Stimulated activated CD4-positive, alpha-beta T cell treated with anti-CD3 and anti-CD28 coated beads, Interleukin-12 subunit alpha, Interleukin-12 subunit beta, amount 100 ng/mL, for 48 hours (primary cell): Measurements from ENCODE around the gene PIAS1.
"Not testable (repeated sequence)": the region's sequence is repeated elsewhere in the genome, so short reads cannot be mapped to it uniquely, and the experiment has no call there.

Experiments
- DNase-seq, 3 donors: peaks; one replicate each; pipeline ENCODE4 v3.0.0-alpha.2; 2020; ENCODE audit warnings: low read depth in 2 of 3, low spot score in 1 of 3

The PIAS1 gene

DNA sequence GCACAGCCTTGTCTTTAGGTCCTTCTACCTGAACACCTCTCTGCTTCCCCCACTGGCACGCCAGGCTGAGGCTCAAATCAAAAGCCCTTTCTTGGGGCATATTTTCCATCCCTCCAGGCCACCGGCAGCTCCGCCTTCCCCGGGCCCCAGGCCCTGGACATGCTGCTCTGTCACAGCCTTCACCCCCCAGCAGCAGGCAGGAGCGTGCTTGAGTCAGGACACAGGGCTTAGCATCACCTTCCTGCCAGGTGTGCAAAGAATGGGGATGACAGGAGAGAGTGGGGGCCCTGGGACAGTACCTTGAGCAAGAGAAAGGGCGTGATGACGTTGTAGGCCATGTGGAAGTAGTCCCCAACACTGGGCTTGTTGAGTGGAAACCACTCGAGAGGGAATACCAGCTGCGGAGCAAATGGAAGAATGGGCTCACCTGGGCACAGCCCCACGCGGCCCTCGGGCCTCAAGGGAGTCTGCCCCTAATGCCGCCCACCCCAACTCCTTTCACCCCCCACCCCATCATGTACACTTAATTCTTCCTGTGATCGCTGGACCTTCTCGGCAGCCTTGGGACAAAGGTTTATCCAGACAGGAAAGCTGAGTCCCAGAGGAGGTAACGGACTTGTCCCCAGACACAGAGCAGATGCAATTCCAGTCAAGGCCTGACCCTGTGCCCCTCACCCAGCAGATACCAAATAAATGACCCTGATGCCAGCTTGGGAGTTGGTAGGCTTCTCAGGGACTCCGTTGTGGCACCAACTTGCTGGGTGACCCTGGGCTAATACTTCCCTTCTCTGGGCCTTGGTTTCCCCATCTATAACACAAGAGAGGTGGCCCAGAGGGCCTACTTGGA lies 160.1 kb downstream of the PIAS1 start:
- no peak for DNase-seq

DNA sequence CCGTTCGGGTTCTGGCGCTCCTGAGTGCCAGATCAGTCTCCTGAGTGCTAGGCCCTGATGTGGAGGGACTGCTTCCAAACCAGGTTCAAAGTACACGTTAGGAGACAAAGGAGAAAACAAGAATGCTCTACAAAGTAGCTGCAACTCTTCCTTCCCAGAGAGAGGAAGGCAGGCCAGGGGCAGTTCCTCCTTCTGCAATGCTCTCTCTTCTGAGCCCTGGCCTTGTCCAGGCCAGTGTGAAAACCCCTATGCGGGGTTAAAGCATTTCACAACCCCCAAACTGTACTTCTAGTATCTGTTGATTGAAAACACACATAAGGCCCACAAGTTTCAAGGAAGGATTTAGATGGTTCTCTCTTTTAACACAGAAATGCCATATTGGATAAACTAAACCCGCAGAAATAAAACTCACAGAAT lies 160.7 kb downstream of the PIAS1 start:
- no peak for DNase-seq

DNA sequence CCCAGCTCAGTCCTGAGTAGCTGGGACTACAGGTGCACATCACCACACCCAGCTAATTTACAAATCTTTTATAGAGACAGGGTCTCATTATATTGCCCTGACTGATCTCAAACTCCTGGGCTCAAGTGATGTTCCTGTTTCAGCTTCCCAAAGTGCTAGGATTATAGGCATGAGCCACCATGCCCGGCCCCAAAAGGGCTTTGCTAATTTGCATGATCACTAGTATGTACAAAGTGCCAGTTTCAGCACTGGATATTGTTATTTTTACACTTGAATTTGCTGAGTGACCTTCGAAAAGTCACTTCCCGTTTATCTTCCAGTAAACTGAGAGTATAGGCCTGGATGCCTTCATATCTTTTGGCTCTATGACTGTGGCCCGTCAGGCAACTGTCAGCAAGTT lies 163.2 kb downstream of the PIAS1 start:
- no peak for DNase-seq

DNA sequence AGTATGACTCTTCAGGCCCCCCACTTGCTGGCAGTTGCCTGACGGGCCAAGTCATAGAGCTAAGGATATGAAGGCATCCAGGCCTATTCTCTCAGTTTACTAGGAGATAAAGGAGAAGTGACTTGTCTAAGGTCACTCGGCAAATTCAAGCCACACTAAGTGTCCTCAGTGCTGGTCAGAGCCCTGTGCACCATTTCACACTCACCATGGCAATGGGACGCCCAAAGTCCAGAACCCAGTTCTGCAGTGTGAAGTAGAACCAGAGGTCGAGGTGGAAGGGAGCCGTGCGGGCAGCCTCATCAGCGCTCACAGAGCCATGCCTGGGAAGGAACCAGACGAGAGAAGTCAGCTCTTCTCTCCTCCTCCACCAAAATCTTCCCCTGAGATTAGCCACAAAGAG lies 164.2 kb downstream of the PIAS1 start:
- no peak for DNase-seq

DNA sequence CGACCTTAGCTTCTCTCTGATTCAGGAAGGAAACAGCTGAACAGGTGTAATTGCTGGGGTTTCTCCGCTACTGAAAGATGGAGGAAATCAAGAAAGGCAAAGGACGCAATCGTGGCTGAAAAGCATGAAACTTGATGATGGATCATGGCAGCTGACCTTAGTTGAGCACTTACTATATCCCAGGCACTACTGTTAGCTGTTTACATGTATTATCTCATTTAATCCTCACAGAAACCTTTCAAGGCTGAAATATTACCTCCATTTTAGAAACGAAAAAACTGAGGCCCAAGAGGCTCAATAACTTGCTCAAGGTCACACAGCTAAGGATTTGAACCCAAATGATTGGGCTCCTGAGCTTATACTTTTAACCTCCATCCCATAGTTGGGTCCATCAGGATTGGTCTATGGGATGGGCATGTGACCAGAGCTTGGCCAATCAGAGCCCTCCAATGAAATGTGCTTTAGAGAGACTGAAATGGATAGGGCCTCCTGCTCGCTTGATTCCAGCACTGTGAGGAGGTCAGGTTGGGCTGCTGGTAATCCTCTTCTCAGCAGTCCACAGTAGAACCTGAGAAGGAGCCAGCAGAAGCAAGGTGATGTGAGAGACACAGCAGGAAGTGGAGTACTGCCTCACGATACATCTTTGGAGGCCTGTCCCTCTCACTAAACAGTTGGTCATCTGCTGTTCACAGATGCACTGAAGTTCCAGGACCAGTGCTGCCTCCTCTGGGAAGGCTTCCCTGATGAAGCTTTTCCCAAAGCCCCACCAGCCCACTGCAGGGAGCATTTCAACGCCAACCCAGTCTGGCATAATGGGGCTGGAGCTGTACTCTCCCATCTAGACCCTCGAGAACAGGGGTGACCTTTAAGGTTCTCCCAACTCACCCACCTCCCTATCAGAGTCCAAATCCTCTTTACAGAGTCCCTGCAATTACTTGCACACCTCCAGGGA lies 165.0 kb downstream of the PIAS1 start:
- no peak for DNase-seq

DNA sequence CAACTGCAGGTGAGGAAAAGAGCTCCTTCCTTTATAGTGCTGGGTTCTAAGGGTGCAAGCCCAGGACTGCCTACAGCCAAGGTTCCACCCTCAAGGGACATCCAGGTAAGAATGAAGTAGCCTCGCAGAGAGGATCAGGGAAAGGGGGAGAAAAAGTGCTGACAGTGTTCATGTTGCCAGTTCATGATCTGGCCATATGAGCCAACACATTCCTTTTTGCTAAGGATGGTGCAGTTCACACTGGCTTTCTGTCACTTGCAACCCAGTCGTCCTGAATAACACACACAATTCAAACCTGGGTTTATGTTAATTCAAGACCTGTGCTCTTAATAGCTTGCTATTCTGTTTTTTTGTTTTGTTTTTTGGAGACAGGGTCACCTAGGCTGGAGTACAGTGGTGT lies 166.4 kb downstream of the PIAS1 start:
- DNase-seq = no peak

DNA sequence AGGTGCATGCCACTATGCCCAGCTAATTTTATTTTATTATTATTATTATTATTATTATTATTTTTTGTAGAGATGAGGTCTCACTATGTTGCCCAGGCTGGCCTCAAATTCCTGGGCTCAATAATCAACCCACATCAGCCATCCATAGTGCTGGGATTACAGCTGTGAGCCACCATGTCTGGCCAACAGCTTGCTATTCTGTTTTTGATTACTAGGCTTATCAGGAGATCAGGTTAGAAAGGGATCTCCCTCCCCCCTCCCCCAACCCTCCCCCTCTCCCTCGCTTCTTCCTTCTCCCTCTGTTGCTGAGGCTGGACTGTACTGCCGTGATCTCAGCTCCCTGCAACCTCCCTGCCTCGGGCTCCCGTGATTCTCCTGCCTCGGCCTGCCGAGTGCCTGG lies 166.9 kb downstream of the PIAS1 start:
- no peak for DNase-seq

DNA sequence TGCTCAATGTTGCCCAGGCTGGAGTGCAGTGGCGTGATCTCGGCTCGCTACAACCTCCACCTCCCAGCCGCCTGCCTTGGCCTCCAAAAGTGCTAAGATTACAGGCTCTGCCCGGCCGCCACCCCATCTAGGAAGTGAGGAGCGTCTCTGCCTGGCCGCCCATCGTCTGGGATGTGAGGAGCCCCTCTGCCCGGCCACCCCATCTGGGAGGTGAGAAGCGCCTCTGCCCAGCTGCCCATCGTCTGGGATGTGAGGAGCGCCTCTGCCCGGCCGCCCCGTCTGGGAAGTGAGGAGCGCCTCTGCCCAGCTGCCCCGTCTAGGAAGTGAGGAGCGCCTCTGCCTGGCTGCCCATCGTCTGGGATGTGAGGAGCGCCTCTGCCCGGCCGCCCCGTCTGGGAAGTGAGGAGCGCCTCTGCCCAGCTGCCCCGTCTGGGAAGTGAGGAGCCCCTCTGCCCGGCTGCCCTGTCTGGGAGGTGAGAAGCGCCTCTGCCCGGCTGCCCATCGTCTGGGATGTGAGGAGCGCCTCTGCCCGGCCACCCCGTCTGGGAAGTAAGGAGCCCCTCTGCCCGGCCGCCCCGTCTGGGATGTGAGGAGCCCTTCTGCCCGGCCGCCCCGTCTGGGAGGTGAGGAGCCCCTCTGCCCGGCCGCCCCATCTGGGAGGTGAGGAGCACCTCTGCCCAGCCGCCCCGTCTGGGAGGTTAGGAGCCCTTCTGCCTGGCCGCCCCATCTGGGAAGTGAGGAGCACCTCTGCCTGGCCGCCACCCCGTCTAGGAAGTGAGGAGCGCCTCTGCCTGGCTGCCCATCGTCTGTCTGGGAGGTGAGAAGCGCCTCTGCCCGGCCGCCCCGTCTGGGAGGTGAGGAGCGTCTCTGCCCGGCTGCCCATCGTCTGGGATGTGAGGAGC lies 167.7 kb downstream of the PIAS1 start:
- not testable (repeated sequence) for DNase-seq

DNA sequence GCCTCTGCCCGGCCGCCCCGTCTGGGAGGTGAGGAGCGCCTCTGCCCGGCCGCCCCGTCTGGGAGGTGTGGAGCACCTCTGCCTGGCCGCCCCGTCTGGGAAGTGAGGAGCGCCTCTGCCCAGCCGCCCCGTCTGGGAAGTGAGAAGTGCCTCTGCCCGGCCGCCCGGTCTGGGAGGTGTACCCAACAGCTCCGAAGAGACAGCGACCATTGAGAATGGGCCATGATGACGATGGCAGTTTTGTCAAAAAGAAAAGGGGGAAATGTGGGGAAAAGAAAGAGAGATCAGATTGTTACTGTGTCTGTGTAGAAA lies 168.3 kb downstream of the PIAS1 start:
- not testable (repeated sequence) for DNase-seq

DNA sequence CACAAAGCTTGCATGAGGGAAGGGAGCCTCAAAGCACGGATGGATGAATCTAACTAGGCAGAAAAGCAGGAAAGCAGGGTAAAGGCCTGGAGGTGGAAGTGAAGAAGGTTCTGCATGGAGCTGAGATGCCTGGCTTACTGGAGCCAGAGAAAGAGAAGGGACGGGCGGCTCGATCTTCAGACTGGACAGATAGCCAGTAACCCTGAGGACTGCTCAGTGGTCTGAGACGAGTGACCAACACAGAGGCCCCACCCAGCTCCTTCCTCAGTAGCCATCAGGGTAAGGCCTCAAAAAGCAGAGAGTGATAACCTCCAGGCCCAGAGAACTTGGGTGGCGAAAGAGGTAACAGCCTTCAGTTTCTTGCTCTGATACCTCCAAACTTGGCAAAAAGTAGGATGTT lies 169.1 kb downstream of the PIAS1 start:
- no peak for DNase-seq

DNA sequence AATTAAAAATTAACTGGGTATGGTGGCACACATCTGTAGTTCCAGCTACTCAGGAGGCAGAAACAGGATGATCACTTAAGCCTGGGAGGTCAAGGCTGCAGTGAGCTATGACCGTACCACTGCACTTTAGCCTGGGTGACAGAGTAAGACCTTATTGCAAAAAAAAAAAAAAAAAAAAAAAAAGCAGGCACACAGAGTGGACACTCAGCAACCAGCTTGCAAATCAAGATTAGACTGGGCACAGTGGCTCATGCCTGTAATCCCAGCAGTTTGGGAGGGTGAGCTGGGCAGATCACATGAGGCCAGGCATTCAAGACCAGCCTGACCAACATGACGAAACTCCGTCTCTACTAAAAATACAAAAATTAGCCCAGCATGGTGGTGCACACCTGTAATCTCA lies 170.0 kb downstream of the PIAS1 start:
- no peak for DNase-seq

DNA sequence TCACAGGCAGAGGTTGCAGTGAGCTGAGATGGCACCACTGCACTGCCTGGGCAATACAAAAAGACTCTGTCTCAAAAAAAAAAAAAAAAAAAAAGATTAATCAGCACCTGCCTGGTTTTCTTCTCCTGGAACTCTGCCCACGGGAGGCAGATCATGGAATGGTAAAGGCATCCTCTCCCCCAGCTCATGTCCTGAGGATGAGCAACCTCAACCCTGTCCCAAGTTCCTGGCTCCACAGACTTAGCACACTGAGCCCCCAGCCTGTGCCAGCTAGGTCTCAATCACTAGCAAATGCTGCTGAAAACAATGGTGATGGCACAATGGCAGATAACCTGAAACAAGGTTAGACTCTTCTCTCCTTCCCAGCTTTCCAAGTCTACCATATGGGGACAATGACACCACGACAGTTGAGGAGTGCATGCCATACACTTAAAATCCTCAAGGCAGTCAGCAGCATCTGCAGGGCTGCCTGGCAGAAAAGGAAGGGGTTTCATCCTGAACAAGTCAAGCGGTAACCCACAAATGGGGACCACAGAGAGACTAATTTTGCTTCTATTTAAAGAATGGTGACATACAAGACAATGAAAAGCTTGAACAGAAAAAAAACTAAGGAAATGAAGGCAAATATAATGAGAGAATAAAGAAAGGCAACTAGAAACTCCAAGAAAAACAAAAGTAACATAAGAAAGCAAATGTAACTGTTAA lies 170.6 kb downstream of the PIAS1 start:
- no peak for DNase-seq

DNA sequence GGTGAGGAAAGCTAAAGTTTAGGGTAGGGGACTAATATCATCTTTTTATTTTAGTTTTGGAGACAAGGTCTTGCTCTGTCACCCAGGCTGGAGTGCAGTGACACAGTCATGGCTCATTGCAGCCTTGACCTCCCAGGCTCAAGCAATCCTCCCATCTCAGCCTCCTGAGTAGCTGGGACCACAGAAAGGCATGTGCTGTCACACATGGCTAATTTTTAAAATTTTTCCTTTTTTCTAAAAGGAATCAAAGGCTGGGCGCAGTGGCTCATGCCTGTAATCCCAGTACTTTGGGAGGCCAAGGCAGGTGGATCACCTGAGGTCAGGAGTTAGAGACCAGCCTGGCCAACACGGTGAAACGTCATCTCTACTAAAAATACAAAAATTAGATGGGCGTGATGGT lies 171.3 kb downstream of the PIAS1 start:
- DNase-seq = not testable (repeated sequence)

DNA sequence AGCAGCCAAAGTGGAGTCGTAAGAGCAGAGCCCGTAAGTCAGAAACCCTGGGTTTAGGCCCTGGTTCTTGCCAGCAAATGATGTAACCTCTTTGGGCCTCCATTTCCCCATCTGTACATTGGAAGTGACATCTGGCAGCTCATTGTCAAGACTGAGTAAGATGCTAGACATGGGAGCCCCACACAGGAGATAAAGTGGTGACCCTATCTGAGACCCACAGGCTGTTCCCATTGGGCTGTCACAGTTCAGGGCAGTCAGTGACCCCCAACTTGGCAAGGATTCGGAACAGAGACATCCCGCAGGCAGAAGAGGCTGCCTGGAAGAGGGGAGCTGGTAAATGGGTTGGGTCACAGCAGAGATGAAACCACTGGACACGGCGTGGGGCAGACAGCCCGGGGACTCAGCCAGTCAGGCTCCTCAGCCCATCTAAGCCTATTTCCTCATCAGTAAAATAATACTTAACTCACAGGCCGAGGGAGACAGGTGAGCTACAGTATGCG lies 173.6 kb downstream of the PIAS1 start:
- DNase-seq = no peak

DNA sequence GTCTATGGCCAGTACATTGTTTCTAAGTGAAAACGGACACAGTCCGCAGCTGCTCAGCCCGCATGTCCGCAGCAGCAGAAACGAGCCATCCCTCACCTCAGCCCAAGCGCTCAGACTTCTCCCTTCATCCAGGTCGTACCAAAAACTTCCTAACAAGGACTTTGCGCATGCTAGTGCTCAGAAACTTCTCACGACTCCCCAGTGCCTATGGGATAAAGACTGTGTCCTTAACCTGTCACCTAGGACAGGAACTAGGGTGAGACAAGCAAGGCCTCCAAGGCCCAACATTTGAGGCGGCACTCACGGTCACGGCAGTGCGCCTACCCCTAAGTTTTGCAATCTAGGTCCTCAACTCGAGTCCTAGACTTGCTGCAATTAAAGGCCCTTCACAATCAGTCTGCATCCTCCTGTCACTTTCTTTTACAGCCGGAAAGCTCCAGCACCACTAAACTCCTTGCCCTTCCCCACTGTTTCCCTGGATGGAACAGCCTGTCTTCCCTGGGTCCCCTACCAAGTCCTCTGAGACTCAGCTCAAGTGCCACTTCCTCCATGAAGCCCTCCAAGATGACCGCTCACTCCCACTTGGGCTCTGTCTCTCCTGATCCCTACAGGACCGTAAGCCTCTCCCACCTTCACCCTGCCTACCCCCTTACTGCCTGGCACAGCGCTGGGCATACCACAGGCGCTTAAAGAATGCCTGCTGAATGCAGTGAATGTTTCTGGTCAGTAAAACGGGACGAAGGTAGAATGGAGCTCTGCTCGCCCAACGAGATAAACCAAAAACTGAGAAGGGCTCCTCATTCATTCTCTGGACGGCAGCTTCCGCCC lies 174.2 kb downstream of the PIAS1 start:
- DNase-seq = no peak

DNA sequence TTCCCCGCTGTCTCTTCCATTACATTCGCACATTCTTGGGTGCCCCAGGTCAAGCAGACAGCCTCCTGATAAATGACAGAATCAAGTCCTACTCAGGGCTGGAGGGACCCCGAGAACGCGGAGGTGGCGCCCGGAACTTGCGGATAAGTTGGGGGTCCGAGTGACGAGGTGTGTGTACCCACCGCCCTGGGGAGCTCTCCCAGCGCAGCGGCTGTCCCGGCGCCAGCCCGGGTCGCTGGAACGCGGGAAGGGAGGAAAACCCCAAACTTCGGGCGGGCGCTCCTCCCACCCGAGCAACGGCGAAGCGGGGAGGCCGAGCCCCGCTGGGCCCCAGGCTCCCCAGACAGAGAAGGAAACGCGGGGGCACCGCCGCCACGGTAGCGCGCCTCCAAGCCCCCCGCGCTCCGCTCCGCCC lies 174.9 kb downstream of the PIAS1 start:
- no peak for DNase-seq

DNA sequence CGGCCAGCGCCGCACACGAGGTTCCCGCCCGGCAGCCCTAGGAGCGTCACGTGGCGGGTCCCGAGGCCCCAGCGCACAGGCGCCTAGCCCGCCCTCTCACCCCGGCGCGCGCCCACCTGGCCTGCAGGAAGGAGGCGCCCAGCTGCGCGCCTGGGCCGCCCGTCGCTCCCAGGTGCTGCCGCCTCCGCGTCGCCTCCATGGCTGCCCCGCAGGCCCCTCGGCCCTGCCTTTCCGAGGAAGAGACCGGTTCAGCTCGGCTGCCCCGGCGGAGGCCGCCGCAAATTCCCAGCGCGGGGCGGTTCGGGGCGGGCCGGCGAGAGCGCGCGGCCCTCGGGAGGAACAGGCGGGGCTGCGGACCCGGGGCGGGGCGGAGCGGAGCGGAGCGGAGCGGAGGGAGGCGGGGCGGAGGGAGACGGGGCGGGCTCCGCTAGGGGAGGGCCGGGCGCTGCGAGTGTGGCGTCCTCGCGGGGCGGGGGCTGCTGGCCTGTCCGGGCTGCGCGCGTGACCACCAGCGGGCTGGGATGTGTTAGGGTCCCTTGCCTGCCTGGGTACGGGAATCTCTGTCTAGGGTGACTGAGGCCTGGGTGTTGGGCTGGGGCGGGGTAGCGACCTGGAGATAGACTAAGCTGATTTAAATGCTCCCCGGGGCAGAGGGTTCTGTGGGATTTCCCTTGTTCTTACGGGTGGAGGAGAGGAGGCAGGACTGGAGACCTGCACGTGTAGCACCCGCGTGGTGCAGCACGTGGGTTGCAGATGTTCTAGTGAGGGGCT lies 175.5 kb downstream of the PIAS1 start, which contains the start of gene CLN6:
Gene CLN6, minus strand, starts transcription at position 343 of the 771 bp plus-strand sequence. Its CDS starts 144 bp downstream, at position 199.
- DNase-seq = peak; percentile 59 to 84 (median 80)
